AG04449 (cell line): Measurements from ENCODE around the gene MYO19.
A peak's percentile ranks its signal among the peaks of the same experiment; 100 is the strongest.

Source experiments
- CTCF ChIA-PET: fragments of 350-600 bp; formaldehyde crosslinking; extraction: SDS; loops from one replicate; lab custom pipeline; 2021; ENCODE audit warnings: antibody characterized with exemption; lab: Yijun Ruan, JAX
- POLR2A ChIA-PET: fragments of 400-600, 350-600 bp; formaldehyde crosslinking; extraction: SDS; loops from one replicate; lab custom pipeline; 2020; ENCODE audit warnings: antibody characterized with exemption, inconsistent platforms; lab: Yijun Ruan, JAX
- DNase-seq: peaks from one replicate; pipeline ENCODE4 v3.0.0-alpha.2; 2010; ENCODE audit warnings: low read depth, low spot score
- H3K4me3 ChIP-seq: 2 replicates; pipeline ENCODE4 v1.5.1; 2011; ENCODE audit warnings: low read depth, mild to moderate bottlenecking, control low read depth, low read length
- CTCF ChIP-seq: IDR thresholded peaks from one replicate; pipeline ENCODE4 v1.5.1; 2011; ENCODE audit warnings: mild to moderate bottlenecking, moderate library complexity, low read length, control low read depth, inconsistent platforms; ENCODE audit not compliant: insufficient read depth; ENCODE audit errors: missing control alignments

Gene MYO19

GRCh38 chr17:36534840-36535668 lies at the start of gene MYO19, which contains the start of gene PIGW:
MYO19 (minus strand) TSS chr17:36534868; CDS start chr17:36532538, 2,330 bp downstream.
PIGW (plus strand) TSS chr17:36534987; CDS start chr17:36537102, 2,115 bp downstream.
- ChIA-PET POLR2A (interaction anchor here (0.6 to 2.4 kb wide), 5 partner anchors 9 to 67 kb away, joined by 3 to 19 read pairs (median 4); partner anchors contain the start of gene MRM1), CTCF (interaction anchor here (1.4 to 2.0 kb wide), 3 partner anchors 9 to 11 kb away, joined by 4 to 9 read pairs (median 4); no protein-coding TSS in a partner anchor)

GRCh38 chr17:36583787-36584186 lies 49.1 kb upstream of the MYO19 start:
- TF ChIP-seq CTCF, result no peak
- POLR2A ChIA-PET, result no interaction called here
- no peak overlapping the region for H3K4me3 ChIP-seq
- CTCF ChIA-PET, result interaction anchor here (2.4 kb wide), 1 partner anchor 20 kb away, joined by 5 read pairs; no protein-coding TSS in a partner anchor
- no peak for DNase-seq

More at GRCh38 chr17:36534840-36535668, at the start of gene MYO19, which contains the start of gene PIGW:
- no peak for DNase-seq
- peak within 1 kb of the TSS; percentile 94 for H3K4me3 ChIP-seq
- no peak for TF ChIP-seq CTCF

- POLR2A ChIA-PET, result no interaction called here
- no peak overlapping the region for H3K4me3 ChIP-seq
- no peak for TF ChIP-seq CTCF
- DNase-seq, result no peak
- CTCF ChIA-PET, result interaction anchor here (1.4 kb wide), 1 partner anchor 12 kb away, joined by 3 read pairs; no protein-coding TSS in a partner anchor
These were observed 44.0 kb upstream of the MYO19 start for GRCh38 chr17:36578671-36579070.

GRCh38 chr17:36576793-36577192 lies 42.1 kb upstream of the MYO19 start:
- CTCF ChIA-PET, result no interaction called here
- no peak overlapping the region for H3K4me3 ChIP-seq
- TF ChIP-seq CTCF, result no peak
- DNase-seq, result no peak
- POLR2A ChIA-PET, result no interaction called here

- no peak for TF ChIP-seq CTCF
- no peak overlapping the region for H3K4me3 ChIP-seq
- ChIA-PET POLR2A (interaction anchor here (1.0 kb wide), 1 partner anchor 11 kb away, joined by 3 read pairs; no protein-coding TSS in a partner anchor), CTCF (no interaction called here)
- DNase-seq, result no peak
These were observed 40.4 kb upstream of the MYO19 start for GRCh38 chr17:36575028-36575427.

GRCh38 chr17:36566081-36566480 lies 31.4 kb upstream of the MYO19 start:
- CTCF ChIA-PET, result interaction anchor here (0.6 to 1.5 kb wide), 2 partner anchors 10 to 13 kb away, joined by 3 read pairs; no protein-coding TSS in a partner anchor
- TF ChIP-seq CTCF, result no peak
- POLR2A ChIA-PET, result no interaction called here
- no peak for DNase-seq
- no peak overlapping the region for H3K4me3 ChIP-seq
